ENCODE measurements around the gene WIPF3.

The WIPF3 gene

DNA sequence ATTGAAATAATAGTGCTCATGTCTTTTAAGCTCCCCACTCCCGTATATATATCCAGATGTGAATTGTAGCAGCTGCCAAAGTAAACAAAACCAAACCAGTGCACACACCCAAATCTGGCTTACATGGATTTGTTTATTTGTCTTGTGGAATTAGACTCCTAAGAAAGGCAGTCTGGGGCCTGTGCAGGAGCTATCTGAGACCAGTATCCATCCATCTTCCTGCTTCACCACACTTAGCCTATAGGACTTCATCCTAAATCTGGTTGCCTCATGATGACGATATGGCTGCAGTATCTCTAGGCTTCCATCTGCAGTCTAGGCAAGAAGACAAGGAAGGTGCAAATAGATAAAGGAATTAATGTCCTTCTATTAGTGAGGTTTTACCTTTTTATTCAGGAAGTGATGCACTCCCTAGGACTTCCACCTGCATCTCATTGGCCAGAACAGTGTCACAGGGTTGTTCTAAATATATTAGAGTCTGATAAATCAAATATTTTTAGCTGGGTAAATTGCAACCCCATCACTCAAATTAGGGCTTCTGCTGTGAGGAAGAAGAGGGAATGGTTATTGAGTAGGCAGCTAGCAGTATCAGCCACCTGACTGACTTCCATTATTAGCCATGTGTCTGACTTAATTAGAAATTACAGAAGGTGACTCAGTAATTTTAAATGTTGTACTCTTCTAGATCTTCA is 6.0 kb downstream of the WIPF3 start:
- peaks cover 0 to 81% (median 0%) of the 10 kb centered on the region in 3 experiments for H3K27me3 ChIP-seq (ENCODE audit: control insufficient read depth in 3 of 3, insufficient read depth in 3 of 3, low read depth in 1 of 3, low read length in 3 of 3)
- H2BK120ac ChIP-seq (ENCODE audit: low read depth, low read length) = no peak overlapping the region
- no peak overlapping the region for H4K91ac ChIP-seq (ENCODE audit: low read depth, low read length, poor library complexity)
- H2AK5ac ChIP-seq (ENCODE audit: low read depth, low read length) = no peak overlapping the region
- no peak overlapping the region for H4K8ac ChIP-seq (ENCODE audit: low read depth, low read length)
- no peak overlapping the region for H2BK5ac ChIP-seq (ENCODE audit: low read length)
- WGBS, 2 donors (ENCODE audit: extremely low coverage in 2 of 2, insufficient read length in 2 of 2, insufficient replicate concordance in 1 of 2) = no CpG with 5 or more reads among the region's 2 CpGs
- no peak overlapping the region for H3K18ac ChIP-seq (ENCODE audit: low read length)
- H3K14ac ChIP-seq (ENCODE audit: low read length) = no peak overlapping the region
- H3K4me2 ChIP-seq (ENCODE audit: insufficient read depth, low read length, poor library complexity, severe bottlenecking) = no peak overlapping the region
- no peak overlapping the region for H2AFZ ChIP-seq (ENCODE audit: low read length)
- no peaks in the 10 kb centered on the region for H3K79me1 ChIP-seq (ENCODE audit: low read depth, low read length)
- H3K4me1 ChIP-seq (ENCODE audit: control insufficient read depth in 2 of 2, insufficient read depth in 1 of 2, low read depth in 1 of 2, low read length in 2 of 2) = peaks cover 0 to 8% of the 10 kb centered on the region in 2 donors
- no peak overlapping the region for H3K23ac ChIP-seq (ENCODE audit: low read depth, low read length, poor library complexity)
- no peaks in the 10 kb centered on the region for H3K36me3 ChIP-seq (replicated peaks in 1 of 2; ENCODE audit: control insufficient read depth in 2 of 2, insufficient read depth in 2 of 2, low read length in 2 of 2)
- H3K4ac ChIP-seq (ENCODE audit: low read length) = no peak overlapping the region
- H2BK12ac ChIP-seq (ENCODE audit: low read length) = no peak overlapping the region
- no peak overlapping the region for H3K27ac ChIP-seq (replicated peaks; ENCODE audit: low read length)
- no peak overlapping the region for H2BK15ac ChIP-seq (ENCODE audit: low read length)
- DNase-seq (ENCODE audit: low spot score) = no peak
- no peak overlapping the region for H3K9ac ChIP-seq (ENCODE audit: low read depth, low read length, poor library complexity)
- H3K9me3 ChIP-seq (replicated peaks in 1 of 2; ENCODE audit: control insufficient read depth in 2 of 2, insufficient read depth in 1 of 2, low read depth in 1 of 2, low read length in 2 of 2) = no peaks in the 10 kb centered on the region
- H3K4me3 ChIP-seq (ENCODE audit: low read length in 2 of 2) = no peak overlapping the region

DNA sequence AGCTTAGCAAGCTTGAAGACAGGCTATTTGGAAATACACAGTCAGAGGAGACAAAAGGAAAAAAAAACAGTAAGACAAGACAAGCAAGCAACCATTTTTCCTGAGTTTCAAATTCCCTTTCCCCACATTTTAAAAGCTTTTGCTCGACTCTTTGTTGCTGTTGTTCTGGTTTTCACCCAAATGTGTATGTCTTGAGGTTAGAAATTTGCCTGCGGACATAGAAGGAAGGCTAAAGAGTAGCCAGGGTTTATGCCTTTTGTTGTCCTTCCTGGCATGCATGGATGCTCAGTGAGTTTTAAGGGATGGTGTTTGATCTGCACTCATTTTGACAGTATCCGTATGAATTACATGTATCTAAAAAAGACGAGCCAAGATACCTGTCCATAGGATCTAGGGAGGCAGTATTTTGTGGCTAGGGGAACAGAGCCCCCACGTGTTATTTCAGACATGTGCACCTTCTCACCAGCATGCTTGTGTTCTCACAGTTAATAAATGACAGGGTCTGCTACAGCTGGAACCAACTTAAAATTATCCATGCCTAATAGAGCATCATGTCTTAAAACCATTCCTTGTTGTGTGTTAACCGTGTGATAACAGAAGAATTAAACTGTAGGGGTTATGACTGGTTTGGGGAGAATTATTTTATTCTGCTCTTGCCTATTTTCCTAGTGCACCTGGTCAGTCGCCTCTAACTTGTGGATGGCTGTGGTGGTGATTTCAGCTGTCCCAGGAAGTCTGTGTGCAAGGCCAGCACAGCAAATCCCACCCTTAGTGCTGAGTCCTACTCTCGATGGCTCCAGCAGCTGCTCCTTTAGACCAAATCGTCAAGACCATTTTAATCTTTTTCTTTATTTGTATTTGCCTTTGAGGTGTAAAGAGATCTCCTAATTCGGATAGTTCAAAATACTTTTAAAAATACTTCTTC is 9.1 kb downstream of the WIPF3 start:
- Histone ChIP-seq H3K9me3 (replicated peaks in 1 of 2; ENCODE audit: control insufficient read depth in 2 of 2, insufficient read depth in 1 of 2, low read depth in 1 of 2, low read length in 2 of 2) (no peaks in the 10 kb centered on the region), H4K8ac (ENCODE audit: low read depth, low read length) (no peak overlapping the region), H3K9ac (ENCODE audit: low read depth, low read length, poor library complexity) (no peak overlapping the region), H3K27ac (replicated peaks; ENCODE audit: low read length) (no peak overlapping the region), H3K23ac (ENCODE audit: low read depth, low read length, poor library complexity) (no peak overlapping the region), H3K4ac (ENCODE audit: low read length) (no peak overlapping the region), H2BK15ac (ENCODE audit: low read length) (no peak overlapping the region), H3K4me1 (ENCODE audit: control insufficient read depth in 2 of 2, insufficient read depth in 1 of 2, low read depth in 1 of 2, low read length in 2 of 2) (peaks cover 0 to 6% of the 10 kb centered on the region in 2 donors), H2AFZ (ENCODE audit: low read length) (no peak overlapping the region), H3K27me3 (ENCODE audit: control insufficient read depth in 3 of 3, insufficient read depth in 3 of 3, low read depth in 1 of 3, low read length in 3 of 3) (peaks cover 0 to 72% (median 0%) of the 10 kb centered on the region in 3 experiments), H3K36me3 (replicated peaks in 1 of 2; ENCODE audit: control insufficient read depth in 2 of 2, insufficient read depth in 2 of 2, low read length in 2 of 2) (no peaks in the 10 kb centered on the region), H2AK5ac (ENCODE audit: low read depth, low read length) (no peak overlapping the region), H2BK120ac (ENCODE audit: low read depth, low read length) (no peak overlapping the region), H2BK5ac (ENCODE audit: low read length) (no peak overlapping the region), H2BK12ac (ENCODE audit: low read length) (no peak overlapping the region), H3K4me3 (ENCODE audit: low read length in 2 of 2) (no peak overlapping the region), H3K14ac (ENCODE audit: low read length) (no peak overlapping the region), H4K91ac (ENCODE audit: low read depth, low read length, poor library complexity) (no peak overlapping the region), H3K4me2 (ENCODE audit: insufficient read depth, low read length, poor library complexity, severe bottlenecking) (no peak overlapping the region), H3K79me1 (ENCODE audit: low read depth, low read length) (no peaks in the 10 kb centered on the region), H3K18ac (ENCODE audit: low read length) (no peak overlapping the region)
- DNase-seq (ENCODE audit: low spot score) = no peak
- no CpG with 5 or more reads among the region's 10 CpGs for WGBS, 2 donors (ENCODE audit: extremely low coverage in 2 of 2, insufficient read length in 2 of 2, insufficient replicate concordance in 1 of 2)

DNA sequence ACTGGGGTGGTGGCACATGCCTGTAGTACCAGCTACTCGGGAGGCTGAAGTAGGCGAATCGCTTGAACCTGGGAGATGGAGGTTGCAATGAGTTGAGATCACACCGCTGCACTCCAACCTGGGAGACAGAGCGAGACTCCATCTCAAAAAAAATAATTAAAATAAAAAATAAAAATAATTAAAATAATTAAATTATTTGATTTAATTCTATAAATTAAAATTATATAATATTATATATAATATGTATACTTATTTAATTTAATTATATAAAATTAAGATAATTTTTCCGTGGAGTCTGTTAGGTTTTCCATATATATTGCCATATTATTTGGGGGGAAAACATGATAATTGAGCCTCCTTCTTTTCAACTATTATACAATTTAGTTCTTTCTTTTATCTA is 12.0 kb downstream of the WIPF3 start:
- DNase-seq (ENCODE audit: low spot score) = no peak
- H3K4me3 ChIP-seq (ENCODE audit: low read length in 2 of 2) = no peak overlapping the region
- H4K91ac ChIP-seq (ENCODE audit: low read depth, low read length, poor library complexity) = no peak overlapping the region
- H2AFZ ChIP-seq (ENCODE audit: low read length) = no peak overlapping the region
- no peak overlapping the region for H2AK5ac ChIP-seq (ENCODE audit: low read depth, low read length)
- no peak overlapping the region for H2BK12ac ChIP-seq (ENCODE audit: low read length)
- no peak overlapping the region for H2BK120ac ChIP-seq (ENCODE audit: low read depth, low read length)
- H4K8ac ChIP-seq (ENCODE audit: low read depth, low read length) = no peak overlapping the region
- no peak overlapping the region for H3K14ac ChIP-seq (ENCODE audit: low read length)
- no peak overlapping the region for H3K27ac ChIP-seq (replicated peaks; ENCODE audit: low read length)
- H2BK15ac ChIP-seq (ENCODE audit: low read length) = no peak overlapping the region
- no peaks in the 10 kb centered on the region for H3K9me3 ChIP-seq (replicated peaks in 1 of 2; ENCODE audit: control insufficient read depth in 2 of 2, insufficient read depth in 1 of 2, low read depth in 1 of 2, low read length in 2 of 2)
- no peaks in the 10 kb centered on the region for H3K36me3 ChIP-seq (replicated peaks in 1 of 2; ENCODE audit: control insufficient read depth in 2 of 2, insufficient read depth in 2 of 2, low read length in 2 of 2)
- H3K27me3 ChIP-seq (ENCODE audit: control insufficient read depth in 3 of 3, insufficient read depth in 3 of 3, low read depth in 1 of 3, low read length in 3 of 3) = peaks cover 0 to 67% (median 0%) of the 10 kb centered on the region in 3 experiments
- no peak overlapping the region for H3K4me2 ChIP-seq (ENCODE audit: insufficient read depth, low read length, poor library complexity, severe bottlenecking)
- H3K18ac ChIP-seq (ENCODE audit: low read length) = no peak overlapping the region
- no peak overlapping the region for H2BK5ac ChIP-seq (ENCODE audit: low read length)
- H3K9ac ChIP-seq (ENCODE audit: low read depth, low read length, poor library complexity) = no peak overlapping the region
- no peaks in the 10 kb centered on the region for H3K79me1 ChIP-seq (ENCODE audit: low read depth, low read length)
- WGBS, 2 donors (ENCODE audit: extremely low coverage in 2 of 2, insufficient read length in 2 of 2, insufficient replicate concordance in 1 of 2) = no CpG with 5 or more reads among the region's 6 CpGs
- peaks cover 0 to 2% of the 10 kb centered on the region in 2 donors for H3K4me1 ChIP-seq (ENCODE audit: control insufficient read depth in 2 of 2, insufficient read depth in 1 of 2, low read depth in 1 of 2, low read length in 2 of 2)
- no peak overlapping the region for H3K23ac ChIP-seq (ENCODE audit: low read depth, low read length, poor library complexity)
- H3K4ac ChIP-seq (ENCODE audit: low read length) = no peak overlapping the region
